Ramos (cell line): ENCODE data around the gene LAMA5.

ENCODE experiments used
- in situ Hi-C: fragments of 300-500 bp; cut with MboI; formaldehyde crosslinking; loops from one replicate; pipeline ENCODE4 v1.14.3; 2022; ENCODE audit warnings: low sequenced_read_pairs; ENCODE audit not compliant: unreplicated experiment

LAMA5 gene

DNA sequence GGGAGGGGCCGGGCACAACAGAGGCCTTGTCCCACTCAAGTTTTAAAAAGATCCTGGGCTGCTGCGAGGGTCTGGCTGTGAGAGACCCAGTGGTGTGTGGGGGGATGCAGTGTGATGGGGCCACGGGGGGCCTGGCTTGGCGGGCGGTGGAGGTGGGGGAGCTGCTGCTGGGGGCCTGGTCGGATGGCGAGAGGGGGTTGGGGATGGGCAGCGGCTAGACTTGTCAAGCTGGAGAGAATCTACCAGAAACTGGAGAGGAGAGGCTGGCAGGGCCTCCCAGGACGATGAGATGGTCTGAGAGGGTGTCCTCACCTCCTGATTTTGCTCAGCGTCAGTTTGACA is 24.9 kb upstream of the LAMA5 start:
- in situ Hi-C loops: no loop called here

DNA sequence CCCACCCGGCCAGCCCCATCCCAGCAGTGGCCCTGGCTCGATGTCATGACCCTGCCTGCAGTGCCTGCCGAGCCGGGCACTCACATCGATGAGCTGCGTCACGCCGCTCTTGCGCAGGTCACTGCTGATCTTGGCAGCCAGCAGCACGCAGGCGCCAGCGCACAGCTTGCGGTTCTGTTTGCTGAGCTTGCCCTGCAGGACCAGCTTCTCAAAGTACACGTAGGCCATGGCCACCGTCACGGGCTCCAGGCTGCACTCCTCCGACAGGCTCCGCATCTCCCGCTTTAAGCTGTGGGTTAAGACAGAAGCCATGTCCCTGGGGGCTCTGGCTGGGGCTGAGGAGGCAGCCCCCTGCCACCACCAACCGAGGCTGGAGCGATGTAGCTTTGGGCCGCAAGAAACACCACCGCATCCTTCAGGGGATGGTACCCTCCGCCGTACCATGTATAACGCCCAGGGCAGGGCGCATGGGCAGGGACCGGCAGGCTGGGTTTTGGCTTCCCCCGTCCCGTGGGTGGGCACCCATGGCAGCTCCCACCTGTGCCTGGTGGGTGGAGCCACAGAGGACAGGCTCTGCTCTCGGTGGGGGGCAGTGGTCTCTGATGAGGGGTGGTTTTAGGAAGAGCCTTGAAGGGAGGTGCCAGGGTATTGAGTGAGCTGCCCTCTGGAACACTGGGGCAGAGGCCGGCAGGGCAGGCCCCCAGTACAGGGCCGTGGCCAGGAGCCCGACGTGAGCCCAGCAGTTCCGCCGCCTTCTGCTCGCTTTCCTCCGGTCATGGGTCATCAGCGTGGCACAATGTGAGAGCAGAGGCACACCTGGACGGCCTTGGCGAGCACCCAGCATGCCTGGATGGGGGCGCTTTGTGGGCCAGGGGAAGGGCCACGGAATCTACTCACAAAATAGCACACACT is 24.3 kb upstream of the LAMA5 start:
- in situ Hi-C loops: no loop called here

DNA sequence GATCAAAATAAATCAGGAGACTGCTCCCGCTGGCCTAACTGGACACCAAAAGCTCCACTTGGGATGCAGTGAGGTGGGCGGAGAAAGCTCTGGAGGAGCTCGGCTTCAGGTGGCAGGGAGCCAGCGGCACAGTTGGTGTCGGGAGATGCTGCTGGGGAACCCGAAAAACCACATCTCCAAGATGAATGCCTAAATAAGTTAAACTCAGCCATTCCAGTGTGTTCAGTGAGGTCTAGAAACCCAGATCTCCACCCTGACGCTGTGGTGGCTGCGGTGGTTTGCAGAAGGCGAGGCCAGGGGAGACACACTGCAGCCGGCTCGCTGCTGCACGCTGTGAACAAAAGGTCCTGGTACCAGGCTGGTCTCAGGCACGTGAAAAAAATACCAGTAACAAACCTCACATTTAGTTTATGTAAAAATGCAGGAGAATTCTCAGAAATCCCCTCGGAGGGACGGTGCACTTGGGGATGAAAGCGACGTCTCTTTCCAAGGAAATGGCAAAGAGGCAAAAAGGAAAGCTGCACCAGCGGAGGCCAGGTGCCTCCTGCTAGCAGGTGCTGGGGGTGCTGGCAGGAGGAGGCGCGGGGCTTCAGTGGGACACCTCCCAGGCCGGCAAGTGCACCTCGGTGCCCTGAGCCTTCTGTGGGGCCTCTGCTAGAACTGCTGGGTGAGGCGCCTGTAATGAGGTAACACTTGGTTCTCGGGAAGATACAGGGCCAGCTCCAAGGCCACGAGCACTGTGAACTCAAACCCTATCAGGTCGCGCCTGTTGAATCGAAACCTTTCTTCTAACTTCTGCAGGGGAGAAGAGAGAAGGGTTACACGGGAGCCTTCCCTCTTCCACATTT is 23.4 kb upstream of the LAMA5 start:
- in situ Hi-C loops: no loop called here

DNA sequence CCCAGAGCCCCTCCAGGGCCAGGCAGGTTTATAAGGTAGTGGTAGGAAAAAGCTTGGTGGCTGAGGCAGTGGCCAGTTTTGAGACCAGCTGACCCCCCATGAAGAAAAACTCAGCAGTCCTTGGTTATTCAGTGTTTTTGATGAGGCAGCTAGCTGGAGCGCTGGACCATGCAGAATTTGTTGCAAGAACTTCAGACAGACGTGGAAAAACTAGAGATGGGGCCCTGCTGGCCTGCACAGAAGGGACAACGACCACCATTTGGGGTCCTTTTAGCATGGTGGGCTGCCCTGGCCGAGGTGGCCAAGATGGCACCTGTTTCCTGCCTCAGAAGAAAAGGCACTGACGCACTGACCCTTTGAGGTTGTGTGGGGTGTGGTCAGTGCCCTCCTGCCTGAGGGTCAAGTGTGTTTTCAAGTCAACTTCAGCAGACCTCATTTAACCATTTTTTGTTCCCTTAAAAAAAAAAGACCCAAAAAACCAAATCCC is 22.5 kb upstream of the LAMA5 start:
- in situ Hi-C loops: no loop called here

DNA sequence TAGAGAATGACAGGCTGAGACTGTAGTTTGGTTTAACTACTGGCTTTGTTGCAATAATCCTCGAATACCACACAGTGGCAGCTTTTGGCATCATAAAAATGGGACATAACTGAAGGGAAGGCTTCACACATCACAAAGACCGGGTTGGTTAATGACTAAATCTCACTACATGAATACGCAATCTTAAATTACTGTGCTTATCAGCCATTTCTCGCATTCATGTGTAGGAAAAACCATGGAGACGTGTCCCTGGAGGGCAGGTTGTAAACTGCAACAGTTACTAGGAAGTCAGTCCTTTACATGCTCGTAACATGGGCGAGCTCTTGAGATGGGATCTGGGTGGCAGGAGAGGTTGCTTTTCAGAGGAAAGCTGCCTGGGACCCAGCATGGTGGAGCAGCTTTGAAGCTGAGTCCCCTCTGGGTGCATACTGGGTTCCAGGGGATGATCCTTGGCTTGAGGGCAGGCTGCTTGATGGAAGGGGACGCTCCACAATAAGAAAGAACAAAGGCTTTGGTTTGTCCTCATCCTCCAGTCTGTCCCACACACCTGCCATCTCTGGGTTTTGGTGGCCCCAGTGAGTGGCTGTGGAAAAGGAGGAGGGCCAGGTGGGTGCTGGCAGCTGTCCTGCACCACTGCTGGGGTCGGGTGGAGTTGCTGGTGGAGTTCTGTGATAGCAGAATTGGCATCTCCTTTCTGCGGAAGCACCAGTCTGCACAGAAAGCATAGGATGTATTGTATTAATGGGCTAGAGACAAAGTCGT is 21.9 kb upstream of the LAMA5 start:
- in situ Hi-C loops: no loop called here

DNA sequence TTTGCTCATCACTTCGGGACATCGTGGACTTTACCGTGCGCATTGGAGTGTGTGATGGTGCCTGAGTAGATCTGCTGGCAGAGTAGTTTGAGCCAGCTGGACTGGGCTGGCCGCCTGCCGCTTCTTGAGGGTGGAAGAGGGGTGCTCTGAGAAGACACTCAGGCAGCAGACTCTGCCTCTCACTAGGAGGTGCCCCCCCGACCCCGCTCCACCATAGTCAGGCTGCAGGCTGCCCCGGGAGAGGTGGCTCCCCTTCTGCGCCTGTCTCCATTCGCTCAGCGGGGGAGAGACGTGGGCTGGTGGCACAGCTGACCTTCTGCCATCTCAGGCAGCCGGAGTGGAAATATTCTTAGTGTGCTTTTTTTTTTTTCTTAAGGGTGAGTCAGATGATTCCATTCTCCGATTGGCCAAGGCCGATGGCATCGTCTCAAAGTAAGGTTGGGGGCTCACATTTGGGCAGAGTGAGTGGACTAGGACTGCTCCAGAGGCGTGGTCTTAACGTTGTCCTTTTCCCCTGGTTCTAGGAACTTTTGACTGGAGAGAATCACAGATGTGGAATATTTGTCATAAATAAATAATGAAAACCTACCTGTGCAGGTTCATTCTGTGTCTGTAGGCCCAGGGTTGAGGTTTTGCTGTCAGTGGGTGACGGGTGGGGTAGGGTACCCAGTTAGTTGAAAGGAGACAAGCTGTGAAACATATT is 21.0 kb upstream of the LAMA5 start:
- in situ Hi-C loops: no loop called here

DNA sequence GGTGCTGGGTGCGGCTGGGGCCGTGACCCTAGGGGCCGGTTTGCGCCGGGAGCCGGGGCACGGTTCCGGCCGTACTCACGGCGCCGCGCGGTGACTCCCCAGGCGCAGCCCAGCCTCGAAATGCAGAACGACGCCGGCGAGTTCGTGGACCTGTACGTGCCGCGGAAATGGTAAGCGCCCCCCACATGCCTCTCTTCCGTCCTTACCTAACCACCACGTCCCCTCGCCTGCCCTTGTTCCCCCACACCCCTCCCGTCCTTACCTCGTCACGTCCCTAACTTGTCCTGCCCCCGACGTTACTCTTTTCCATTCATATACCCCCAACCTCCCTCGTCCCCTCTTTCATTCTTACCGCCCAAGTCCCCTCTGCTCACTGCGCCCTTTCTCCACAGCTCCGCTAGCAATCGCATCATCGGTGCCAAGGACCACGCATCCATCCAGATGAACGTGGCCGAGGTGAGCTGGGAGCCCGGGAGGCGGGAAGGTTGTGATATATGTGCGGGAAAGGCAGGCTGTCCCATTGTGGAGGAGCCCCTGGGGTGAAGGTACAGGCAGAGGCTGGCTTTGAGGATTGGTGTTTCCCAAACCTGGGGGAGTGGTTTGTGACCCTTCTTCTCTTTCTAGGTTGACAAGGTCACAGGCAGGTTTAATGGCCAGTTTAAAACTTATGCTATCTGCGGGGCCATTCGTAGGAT is 20.3 kb upstream of the LAMA5 start:
- in situ Hi-C loops: no loop called here

DNA sequence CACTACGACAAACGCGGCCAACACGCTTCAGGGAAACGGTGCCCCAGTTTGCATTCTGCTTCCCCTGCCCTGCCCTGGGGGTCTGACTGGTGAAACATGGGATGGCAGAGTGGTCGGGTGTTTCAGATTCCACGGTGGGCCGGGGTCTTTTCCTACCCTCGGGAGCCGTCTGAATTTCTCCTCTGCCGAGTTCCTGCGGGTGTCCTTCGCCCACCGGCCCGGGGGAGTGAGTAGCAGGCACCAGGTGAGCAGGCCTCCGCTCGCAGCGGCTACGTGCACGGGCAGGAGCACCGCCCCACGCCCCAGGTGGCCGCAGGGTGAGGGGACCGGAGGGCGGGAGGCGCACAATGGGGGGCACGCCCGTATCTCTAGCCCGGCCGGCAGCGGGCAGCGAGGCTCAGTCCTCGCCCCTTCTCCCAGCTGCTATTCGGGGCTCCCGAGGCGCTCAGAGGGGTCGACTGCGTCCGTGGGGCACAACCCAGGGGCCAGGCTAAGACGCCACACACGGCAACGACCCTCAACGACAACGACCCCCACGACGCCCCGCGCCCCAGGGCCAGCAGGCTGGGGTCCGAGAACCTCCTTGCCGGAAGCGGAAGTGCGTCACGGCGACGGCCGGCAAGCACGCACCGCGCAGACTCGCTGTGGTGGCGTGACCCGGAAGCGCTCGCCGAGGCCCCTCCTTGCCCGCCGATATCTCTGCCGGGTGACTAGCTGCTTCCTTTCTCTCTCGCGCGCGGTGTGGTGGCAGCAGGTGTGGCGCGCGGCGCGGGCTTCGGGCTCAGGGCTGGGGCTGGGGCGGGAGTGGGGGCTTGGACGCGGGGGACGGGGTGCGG is 19.5 kb upstream of the LAMA5 start, which contains the start of gene RPS21:
TSS of gene RPS21 (plus strand) at position 721 of the 836 bp plus-strand sequence. CDS start 236 bp downstream, outside the sequence.
- in situ Hi-C loops: no loop called here

DNA sequence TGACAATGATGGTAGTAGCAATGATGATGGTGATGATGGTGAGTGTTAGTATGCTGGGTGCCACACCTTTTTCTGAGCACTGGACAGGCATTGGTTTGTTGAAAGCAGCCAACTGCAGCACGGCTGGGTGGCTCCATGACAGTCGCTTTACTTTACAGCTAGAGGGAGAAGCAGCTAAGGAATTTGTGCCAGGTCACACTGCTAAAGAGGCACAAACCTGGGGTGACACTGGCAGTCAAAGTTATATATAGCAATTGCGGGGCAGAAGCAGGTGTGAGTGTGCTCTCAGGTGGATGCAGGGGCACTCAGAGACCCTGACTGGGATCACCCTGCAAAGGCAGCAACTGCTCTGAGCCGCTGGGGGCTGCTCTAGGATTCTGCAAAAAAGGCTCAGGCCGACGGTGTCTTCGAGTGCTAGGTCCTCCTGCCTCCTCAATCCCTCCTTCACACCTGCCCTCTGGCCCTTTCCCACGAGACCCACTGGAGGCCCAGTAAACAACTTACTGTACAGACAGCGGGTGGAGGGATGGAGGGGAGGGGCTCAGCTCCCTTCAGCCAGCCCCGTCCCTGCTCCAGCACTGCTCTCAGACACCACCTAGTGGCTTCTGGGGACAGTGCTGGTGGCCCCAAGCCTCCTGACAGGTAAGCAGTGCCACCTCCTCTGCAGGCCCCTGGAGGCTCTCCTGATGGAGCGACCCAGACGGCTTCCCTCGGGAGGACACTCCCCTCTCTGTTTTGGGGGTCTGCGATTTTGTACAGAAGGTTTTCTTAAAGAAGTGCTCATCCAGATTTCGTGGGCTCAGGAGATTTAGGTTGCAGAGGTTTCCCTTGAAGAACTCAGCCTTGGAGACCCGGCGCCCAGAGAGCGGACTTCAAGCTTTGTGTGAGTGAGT is 15.4 kb upstream of the LAMA5 start:
- in situ Hi-C loops: loop anchor here (5.0 kb wide), 1 partner anchor 75 kb away; no protein-coding TSS in a partner anchor

DNA sequence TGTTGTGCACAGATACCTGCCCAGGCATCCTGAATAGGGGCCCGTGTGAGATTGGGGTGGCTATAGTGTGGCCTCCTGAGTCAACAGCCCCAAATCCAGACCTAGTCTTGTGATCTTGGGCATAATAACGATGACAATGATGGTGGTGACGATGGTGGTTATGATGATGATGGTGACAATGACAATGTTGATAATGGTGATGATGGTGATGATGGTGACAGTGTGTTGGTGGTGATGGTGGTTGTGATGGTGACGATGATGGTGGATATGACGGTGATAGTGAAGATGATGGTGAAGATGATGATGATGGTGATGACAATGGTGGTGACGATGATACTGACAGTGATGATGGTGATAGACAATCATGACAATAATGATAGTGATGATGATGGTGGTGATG is 14.7 kb upstream of the LAMA5 start:
- in situ Hi-C loops: loop anchor here (5.0 kb wide), 1 partner anchor 75 kb away; no protein-coding TSS in a partner anchor

DNA sequence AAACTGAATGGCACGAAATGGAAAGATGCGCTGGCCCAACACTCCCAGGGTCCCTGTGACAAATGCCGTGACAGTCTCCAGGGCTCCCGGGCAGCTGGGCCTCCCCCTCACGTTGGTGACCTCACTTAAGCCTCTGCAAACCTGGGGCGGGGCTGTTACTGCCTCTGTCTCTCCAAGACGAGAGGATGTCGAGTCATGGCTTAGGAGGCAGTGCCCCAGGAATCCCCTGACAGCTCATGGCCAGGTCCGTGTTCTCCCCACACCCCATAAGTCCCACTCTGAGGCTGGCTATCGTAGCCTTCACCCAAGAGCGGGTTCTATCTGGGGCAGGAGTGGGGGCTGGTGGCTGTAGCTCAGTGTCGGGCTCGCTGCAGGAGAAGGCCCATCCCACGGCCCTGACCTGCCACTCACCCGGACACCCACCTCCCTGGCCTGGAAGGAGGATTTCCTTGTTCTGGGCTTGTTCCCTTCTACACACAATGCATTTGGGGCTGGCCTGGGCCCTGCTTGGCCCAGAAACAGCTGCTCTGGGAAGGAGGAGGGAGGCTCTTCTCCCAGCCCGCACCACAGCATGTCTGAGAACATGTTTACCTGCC is 14.2 kb upstream of the LAMA5 start:
- in situ Hi-C loops: loop anchor here (5.0 kb wide), 1 partner anchor 74 kb away; no protein-coding TSS in a partner anchor

DNA sequence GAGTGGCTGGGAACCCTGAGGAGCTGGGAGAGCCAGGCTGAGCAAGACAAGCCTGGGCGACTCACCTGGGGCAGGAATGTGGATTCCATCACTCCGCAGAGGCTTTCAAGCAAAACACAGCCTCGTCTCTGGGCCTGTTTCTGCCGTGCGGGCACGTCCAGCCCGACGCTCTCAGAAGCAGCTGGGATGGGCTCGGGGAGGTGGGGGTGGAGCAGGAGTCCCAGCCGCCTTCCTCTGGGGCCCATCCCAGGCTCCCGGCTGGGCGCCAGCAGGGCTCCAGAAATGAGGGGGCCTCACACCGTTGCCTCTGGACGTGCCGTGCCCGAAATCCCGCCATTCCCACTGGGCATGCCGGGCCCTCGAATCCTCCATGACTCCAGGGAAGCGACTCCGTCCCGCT is 11.1 kb upstream of the LAMA5 start:
- in situ Hi-C loops: no loop called here

DNA sequence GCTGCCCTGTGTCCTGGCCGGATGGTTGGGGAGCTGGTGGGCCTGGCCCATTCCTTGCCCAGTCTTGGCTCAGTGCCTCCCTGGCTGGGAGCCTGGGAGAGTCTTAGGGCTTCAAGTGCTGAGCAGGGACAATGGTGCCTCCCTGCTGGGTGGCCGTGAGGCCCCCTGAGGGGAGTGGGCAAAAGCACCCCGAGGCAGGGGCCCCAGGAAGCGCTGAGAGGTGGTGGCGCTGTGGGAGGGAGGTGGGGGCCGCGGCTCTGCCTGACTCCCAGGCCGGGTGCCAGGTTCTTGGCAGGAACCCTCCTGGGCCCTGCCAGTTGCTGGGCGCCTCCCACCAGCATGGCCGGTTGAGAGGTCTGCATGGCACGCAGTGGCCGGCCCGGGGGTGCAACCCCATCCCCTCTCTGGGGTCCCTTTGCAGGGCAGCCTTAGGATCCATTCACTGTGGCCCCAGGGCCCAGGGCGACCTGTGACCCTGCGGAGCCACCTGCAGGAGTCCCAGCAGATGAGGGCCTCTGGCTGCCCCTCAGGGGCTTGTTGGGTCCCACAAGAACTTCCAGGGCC is 10.6 kb upstream of the LAMA5 start:
- in situ Hi-C loops: no loop called here

DNA sequence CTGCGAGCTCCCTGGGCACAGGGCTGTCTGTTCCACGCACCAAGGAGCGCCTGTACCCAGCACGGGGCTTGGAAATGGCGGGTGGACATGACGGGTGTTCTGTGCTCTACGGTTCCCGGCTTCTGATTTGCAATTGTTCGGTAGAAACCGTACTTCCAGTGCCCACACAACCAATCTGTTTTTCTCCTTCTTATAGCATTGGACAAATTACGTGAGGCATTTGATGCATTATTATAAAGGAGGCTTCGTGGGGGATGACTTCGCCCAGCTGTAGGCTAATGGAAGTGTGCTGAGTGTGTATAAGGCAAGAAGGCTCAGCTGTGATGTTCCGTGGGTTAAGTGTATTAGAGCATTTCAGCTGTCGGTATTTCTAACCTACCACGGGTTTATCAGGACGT is 10.0 kb upstream of the LAMA5 start:
- in situ Hi-C loops: no loop called here

DNA sequence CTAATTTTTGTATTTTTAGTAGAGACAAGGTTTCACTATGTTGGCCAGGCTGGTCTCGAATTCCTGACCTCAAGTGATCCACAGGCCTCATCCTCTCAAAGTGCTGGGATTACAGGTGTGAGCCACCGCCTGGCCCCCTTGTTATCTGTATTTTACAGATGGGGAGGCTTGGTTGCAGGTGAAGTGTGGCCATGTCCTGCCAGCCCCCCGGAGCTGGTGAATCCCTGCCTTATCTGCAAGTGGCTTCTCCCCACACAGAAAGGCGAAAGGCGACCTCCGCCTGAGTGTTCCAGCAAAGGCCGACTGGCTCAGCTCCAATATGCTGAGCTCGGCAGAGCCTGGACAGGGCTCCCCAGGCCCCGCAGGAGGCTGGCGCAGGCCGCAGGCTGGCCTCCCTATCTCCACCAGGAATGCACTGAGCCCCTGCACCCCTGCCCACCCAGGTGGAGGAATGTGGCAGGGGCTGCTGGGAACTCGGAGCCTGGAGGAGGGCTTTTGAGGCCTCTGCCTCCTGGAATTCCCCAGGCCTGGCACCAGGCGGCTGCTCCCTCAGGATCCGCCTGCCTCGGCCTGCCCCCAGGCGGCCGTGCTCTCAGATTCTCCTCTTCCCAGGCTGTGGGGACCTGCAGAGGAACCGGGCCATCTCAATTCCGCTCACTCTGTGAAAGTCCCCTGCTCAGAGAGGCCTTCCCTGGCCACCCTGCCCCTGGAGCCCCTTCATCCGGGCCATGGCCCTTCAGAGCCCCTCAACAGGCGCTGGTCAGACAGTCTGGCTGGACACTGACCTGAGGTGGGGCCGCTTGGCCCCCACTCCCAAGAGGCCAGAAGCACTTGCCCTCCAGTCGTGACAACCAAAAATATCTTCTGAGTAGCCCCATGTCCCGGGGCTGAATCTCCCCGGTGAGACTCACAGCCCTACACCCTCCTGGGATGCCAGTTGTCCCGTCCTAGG is 9.3 kb upstream of the LAMA5 start:
- in situ Hi-C loops: no loop called here
